GM12891 (cell line): ENCODE data around the gene HERPUD1.

Source experiments
- DNase-seq: peaks from one replicate; pipeline ENCODE4 v3.0.0; 2011; ENCODE audit warnings: low spot score; ENCODE audit not compliant: insufficient read length
- FAIRE-seq: peaks from 2 replicates; lab custom pipeline; 2011; peaks lifted over from hg19 to GRCh38; lab: Jason Lieb, UNC
- PAX5 ChIP-seq: IDR thresholded peaks from 2 replicates; pipeline ENCODE4 v1.6.1; 2011; ENCODE audit warnings: low read length, moderate library complexity, mild to moderate bottlenecking; ENCODE audit not compliant: insufficient read depth, severe bottlenecking
- POLR2A ChIP-seq: IDR thresholded peaks from 2 replicates; pipeline ENCODE4 v1.6.1; 2011; ENCODE audit warnings: low read depth, low read length, control low read depth
- POLR2AphosphoS5 ChIP-seq: IDR thresholded peaks from 2 replicates; pipeline ENCODE4 v1.6.1; 2011; ENCODE audit warnings: low read depth, low read length, control low read depth
- POU2F2 ChIP-seq: IDR thresholded peaks from 2 replicates; pipeline ENCODE4 v1.6.1; 2011; ENCODE audit warnings: low read depth, mild to moderate bottlenecking, control low read depth, low read length, moderate library complexity
- SPI1 ChIP-seq: IDR thresholded peaks from 2 replicates; pipeline ENCODE4 v1.6.1; 2011; ENCODE audit warnings: low read depth, low read length, control low read depth
- TAF1 ChIP-seq: IDR thresholded peaks from 2 replicates; pipeline ENCODE4 v1.6.1; 2011; ENCODE audit warnings: low read depth, low read length, control low read depth

HERPUD1 gene

DNA sequence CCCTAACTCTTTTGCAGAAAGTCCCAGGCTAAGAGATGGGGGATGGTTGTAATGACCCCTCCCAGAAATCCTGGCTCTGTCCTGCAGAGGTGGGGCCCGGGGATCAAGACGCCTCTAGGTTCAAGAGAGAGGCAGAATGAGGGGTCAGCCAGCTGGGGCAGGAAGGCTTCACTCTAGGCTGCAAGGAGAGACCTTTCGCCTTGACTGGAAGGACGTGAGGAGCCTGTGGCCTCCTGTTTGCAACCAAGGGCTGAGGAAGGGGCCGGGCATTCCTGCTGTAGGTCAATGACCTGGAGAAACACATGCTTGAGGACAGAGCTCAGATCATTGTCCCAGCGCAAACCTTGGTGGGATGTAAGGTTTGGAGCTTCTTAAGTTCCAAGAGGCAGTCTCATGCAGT is 21.1 kb downstream of the HERPUD1 start:
- TF ChIP-seq SPI1 (no peak), POLR2A (no peak), POU2F2 (no peak), POLR2AphosphoS5 (no peak), PAX5 (no peak), TAF1 (no peak)
- FAIRE-seq (no peak), DNase-seq (no peak)

DNA sequence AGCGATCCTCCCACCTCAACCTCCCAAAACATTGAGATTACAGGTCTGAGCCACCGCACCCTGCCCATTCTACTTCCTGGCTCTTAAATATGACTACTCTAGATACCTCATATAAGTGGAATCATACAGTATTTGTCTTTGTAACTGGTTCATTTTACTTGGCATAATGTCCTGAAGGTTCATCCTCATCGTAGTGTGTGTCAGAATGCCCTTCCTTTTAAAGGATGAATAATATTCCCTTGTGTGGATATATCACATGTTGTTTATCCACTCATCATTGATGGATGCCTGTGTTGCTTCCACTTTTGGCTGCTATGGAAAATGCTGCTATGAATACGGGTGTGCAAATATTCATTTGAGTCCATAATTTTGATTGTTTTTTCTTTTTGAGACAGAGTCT is 24.1 kb downstream of the HERPUD1 start:
- FAIRE-seq (peak; percentile 20), DNase-seq (no peak)
- TF ChIP-seq POU2F2 (no peak), POLR2AphosphoS5 (no peak), PAX5 (no peak), TAF1 (no peak), POLR2A (no peak), SPI1 (no peak)

DNA sequence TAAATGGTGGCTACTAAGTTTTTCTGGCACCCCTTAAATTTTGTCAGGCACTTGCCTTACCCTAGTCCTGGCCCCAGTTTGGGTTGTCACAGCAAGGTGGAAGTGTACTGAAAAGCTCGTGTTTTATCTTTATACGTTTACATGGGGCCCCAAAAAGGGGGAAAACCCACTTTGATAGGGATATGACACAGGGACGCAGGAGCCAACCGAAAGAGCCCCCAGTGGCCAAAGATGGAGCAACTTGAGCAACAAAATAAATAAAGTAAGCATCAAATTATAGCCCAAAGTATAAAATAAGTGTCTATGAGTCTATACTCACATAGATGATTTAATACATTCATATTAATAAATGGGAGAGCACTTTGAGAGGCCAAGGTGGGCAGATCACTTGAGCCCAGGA is 24.8 kb downstream of the HERPUD1 start:
- FAIRE-seq: no peak
- DNase-seq: no peak
- TF ChIP-seq POLR2AphosphoS5: no peak
- TF ChIP-seq PAX5: no peak

DNA sequence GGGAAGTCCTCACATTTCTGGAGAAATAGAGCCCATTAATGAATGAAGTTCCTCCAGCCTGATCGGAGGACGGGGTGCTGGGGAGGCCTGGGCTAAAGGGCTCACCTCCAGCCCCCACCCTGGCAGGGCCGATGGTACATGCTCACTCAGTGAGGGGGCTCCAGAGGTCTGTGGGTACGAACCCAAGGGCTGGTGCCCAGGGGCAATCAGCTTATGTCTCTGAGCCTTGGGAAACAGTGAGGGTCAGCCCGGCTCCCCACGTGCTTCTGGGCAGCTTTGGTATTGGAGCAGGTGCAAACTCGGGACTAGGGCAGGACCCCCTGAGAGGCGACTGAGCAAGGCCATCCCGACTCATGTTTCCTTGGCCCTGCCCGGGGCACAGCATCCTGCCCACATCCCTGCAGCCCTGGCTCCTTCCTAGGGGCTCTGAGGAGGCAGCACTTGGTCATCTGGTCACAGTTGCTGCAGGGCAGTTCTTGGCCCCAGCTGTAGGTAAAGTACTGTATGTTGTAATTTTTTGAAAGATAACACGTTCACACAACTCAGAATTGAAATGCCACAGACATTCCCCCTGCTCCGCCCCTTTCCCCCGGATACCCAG is 28.8 kb downstream of the HERPUD1 start:
- DNase-seq (no peak), FAIRE-seq (no peak)
- TF ChIP-seq POLR2A (no peak), PAX5 (no peak), TAF1 (no peak), SPI1 (no peak), POU2F2 (no peak), POLR2AphosphoS5 (no peak)

DNA sequence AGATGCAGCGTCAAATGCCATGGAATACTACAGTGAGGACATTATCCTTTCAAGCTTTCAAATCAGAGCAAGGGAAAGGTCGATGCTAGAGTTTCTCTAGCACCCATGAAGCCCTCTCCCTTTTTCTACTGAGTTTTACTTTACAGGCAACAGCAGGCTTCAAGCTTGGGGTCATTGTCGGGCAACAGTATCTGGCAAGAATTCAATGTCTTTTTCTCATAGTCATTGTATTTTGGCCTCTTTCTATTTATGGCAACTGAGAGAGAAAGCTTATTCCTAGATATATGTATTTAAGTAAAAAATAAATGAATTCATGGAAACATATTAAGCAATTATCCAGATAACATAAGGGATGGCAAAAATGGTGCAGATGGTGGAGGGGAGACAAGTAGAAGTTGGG is 29.4 kb downstream of the HERPUD1 start:
- FAIRE-seq (no peak), DNase-seq (no peak)
- TF ChIP-seq TAF1 (no peak), PAX5 (no peak), POU2F2 (no peak), POLR2A (no peak), SPI1 (no peak)

DNA sequence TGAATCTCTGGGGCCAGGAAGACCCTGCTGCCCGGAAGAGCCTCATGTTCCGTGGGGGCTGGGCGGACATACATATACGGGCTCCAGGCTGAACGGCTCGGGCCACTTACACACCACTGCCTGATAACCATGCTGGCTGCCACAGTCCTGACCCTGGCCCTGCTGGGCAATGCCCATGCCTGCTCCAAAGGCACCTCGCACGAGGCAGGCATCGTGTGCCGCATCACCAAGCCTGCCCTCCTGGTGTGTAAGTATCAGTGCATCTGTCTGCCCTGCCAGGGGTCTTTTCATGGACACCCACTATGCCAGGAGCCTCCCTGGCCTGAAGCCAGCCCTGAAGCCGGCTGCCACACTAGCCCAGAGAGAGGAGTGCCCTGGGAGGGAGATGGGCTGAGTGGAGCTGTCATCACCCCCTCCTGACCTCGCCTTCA is 29.9 kb downstream of the HERPUD1 start, which contains the start of gene CETP:
CETP (plus strand) TSS at position 100 of the 431 bp plus-strand sequence; CDS start at position 130, 30 bp downstream.
- TF ChIP-seq TAF1 (no peak), PAX5 (no peak), POLR2A (no peak)
- FAIRE-seq: no peak
- DNase-seq: no peak

DNA sequence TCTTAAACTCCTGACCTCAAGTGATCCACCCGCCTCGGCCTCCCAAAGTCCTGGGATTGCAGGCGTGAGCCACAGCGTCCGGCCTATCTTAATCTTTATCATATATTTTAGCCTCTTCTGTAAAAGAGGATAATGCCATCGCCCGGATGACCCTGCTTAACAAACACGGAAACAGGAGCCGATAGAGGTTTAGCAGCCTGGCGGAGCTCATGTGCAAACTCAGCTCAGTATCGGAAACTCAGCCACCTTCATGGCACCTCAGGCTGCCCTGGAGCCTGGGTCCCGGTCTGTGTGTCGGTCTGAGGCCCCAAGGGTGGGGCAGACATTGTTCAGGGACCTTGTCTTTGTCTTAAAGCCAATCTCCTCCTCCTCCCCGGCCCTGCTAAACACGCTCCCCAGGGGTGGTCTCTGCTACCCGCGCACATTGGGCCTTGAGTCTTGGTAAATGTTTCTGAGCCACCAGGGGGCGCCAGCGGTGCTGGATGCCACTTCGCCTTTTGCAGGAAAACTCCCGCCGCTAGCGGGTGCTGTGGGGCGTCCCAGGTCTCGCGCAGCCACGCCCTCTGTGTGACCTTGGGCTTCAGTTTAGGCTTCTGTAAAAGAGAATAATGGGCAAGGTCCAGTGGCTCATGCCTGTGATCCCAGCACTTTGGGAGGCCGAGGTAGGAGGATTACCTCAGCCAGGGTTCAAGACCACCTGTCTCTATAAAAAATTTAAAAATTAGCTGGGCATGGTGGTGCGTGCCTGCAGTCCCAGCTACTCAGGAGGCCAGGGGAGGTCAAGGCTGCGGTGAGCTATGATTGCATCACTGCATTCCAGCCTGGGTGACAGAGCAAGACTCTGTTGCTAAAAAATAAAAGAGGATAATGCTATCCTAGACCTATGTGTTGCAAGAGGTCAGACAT is 32.6 kb downstream of the HERPUD1 start:
- peak; percentile 87 for FAIRE-seq
- peak; percentile 22; the same call in 1 of the 2 replicates for TF ChIP-seq POU2F2
- no peak for TF ChIP-seq POLR2AphosphoS5
- peak; percentile 76 for DNase-seq

DNA sequence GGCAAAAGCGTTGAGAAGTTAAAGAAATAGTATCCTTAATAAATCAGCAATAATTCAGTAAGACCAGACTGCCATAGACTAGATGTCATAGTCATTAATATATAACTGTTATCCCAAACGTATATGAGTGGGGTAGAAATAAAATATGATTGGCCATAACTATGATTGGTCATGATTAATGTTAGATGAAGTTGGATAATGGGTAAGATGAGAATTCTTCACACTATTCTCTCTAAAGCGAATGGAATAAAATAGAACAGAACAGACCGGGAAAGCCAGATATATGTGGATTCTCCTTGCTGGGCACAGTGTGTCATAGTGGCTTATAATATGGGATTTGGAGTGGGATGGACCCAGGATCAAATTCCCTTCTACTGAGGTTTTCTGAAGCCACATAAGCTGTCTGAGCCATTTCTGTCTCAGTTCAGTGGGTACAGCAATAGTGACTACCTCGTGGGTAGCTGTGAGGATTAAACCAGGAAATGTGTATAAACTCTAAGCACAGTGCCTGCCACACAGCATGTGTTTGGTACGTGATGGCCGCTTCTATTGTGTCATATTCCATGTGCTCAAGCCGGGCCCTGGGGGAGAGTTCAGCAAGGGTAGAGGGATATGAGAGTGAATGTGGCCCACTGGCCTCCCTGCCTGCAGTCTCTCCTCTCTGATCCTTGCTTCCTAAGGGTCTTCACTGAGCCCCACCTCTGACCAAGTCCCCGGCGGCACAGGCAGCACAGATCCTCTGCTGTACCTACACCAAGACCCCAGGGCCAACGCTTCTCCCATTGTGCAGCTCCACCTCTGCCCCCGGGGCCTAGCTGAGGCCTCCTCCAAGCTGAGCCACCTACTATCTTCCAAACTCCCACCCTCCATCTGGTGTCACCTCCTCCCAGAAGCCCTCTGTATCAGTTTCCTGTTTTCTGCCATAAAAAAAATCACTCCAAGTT is 33.5 kb downstream of the HERPUD1 start:
- TF ChIP-seq POLR2A (no peak), SPI1 (no peak), TAF1 (no peak), POU2F2 (no peak), POLR2AphosphoS5 (no peak), PAX5 (no peak)
- DNase-seq (no peak), FAIRE-seq (peak; percentile 82)

DNA sequence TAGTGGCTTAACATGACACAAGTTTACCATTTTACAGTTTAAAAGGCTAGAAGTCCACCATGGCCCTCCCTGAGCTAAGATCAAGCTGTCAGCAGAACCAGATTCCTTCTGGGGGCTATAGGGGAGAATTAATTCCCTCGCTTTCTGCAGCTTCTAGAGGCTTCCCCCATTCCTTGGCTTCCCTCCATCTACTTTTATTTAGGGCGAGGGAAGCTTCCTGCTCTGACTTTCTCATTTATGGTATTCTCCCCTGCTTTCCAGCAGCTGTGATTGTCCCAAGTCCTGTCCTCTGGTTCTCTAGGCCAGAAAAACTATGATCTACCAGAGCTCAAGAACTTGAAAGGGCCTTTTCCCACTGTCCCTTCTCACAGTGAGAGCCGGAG is 34.1 kb downstream of the HERPUD1 start:
- no peak for TF ChIP-seq POU2F2
- TF ChIP-seq PAX5: no peak
- TF ChIP-seq SPI1: no peak
- no peak for TF ChIP-seq POLR2AphosphoS5
- no peak for TF ChIP-seq TAF1
- no peak for TF ChIP-seq POLR2A
- DNase-seq (no peak), FAIRE-seq (no peak)

DNA sequence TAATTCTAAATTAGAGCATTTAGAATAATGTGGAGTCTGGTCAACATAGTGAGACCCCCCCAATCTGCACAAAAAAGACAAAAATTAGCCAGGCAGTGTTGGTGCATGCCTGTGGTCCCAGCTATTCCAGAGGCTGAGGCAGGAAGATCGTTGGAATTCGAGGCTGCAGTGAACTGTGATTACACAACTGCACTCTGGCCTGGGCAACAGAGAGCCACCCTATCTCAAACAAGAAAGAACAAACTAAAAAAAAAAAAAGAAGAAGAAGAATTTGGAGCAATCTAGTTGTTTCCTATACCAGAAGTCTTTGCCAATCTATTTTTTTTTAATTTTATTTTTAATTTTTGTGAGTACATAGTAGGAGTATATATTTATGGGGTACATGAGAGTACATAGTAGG is 35.8 kb downstream of the HERPUD1 start:
- TF ChIP-seq SPI1: no peak
- TF ChIP-seq PAX5: no peak
- no peak for TF ChIP-seq TAF1
- TF ChIP-seq POLR2AphosphoS5: no peak
- TF ChIP-seq POLR2A: no peak
- TF ChIP-seq POU2F2: no peak
- FAIRE-seq (no peak), DNase-seq (no peak)
